CD14-positive monocyte (primary cell): ENCODE data around the gene MBP. TPM values are rescaled to one million over a fixed set of nuclear protein-coding genes. Genes with fewer than 3 reads are reported as not detected.
"Not testable (repeated sequence)": the region's sequence is repeated elsewhere in the genome, so short reads cannot be mapped to it uniquely, and the experiment has no call there.

Source experiments
- DNase-seq, 3 donors: peaks; one replicate each; pipeline ENCODE4 v3.0.0-alpha.2; 2011 to 2022
- H2AFZ ChIP-seq: 2 replicates; pipeline ENCODE4 v1.6.0; 2012; ENCODE audit warnings: mild to moderate bottlenecking, low read depth, low read length, inconsistent platforms; ENCODE audit not compliant: insufficient read depth, poor library complexity, severe bottlenecking
- H3K27ac ChIP-seq, 2 donors: 1 replicate in 1 of 2; 2 replicates in 1 of 2; pipeline ENCODE4 v1.5.1; 2012 to 2013; ENCODE audit warnings: low read length in 2 of 2, control low read depth in 1 of 2, inconsistent platforms in 1 of 2, low read depth in 1 of 2, mild to moderate bottlenecking in 1 of 2
- H3K27me3 ChIP-seq, 2 donors: one replicate each; pipeline versions ENCODE4 v1.6.0 to v1.6.1; 2011 to 2013; ENCODE audit warnings: low read length in 2 of 2; ENCODE audit not compliant: control insufficient read depth in 2 of 2, insufficient read depth in 2 of 2
- H3K36me3 ChIP-seq, 2 donors: replicated peaks in 1 of 2; 1 replicate in 1 of 2; 2 replicates in 1 of 2; pipeline versions ENCODE4 v1.5.1 to v1.6.1; 2012 to 2013; ENCODE audit warnings: low read length in 2 of 2, control low read depth in 1 of 2, inconsistent platforms in 1 of 2, mild to moderate bottlenecking in 1 of 2; ENCODE audit not compliant: insufficient read depth in 2 of 2, control insufficient read depth in 1 of 2
- H3K4me1 ChIP-seq, 2 donors: 1 replicate in 1 of 2; 2 replicates in 1 of 2; pipeline versions ENCODE4 v1.5.1 to v1.6.1; 2012 to 2013; ENCODE audit warnings: low read length in 2 of 2, control low read depth in 1 of 2, inconsistent platforms in 1 of 2, mild to moderate bottlenecking in 1 of 2, moderate library complexity in 1 of 2; ENCODE audit not compliant: insufficient read depth in 2 of 2, control insufficient read depth in 1 of 2
- H3K4me2 ChIP-seq: replicated peaks from 2 replicates; pipeline ENCODE3; 2012; ENCODE audit warnings: low read length, moderate library complexity, mild to moderate bottlenecking; ENCODE audit not compliant: poor library complexity, severe bottlenecking; ENCODE audit errors: extremely low read depth
- H3K4me3 ChIP-seq, 3 experiments: fragments of 200-600 bp in 1 of 3; sonication (generic) in 1 of 3; replicated peaks in 1 of 3; 1 replicate in 2 of 3; 2 replicates in 1 of 3; pipeline ENCODE4 v1.5.1; 2011 to 2013; ENCODE audit warnings: low read length in 3 of 3, mild to moderate bottlenecking in 3 of 3, control low read depth in 2 of 3, low read depth in 2 of 3, inconsistent platforms in 1 of 3, moderate library complexity in 1 of 3
- H3K79me2 ChIP-seq: 2 replicates; pipeline ENCODE4 v1.6.0; 2012; ENCODE audit warnings: mild to moderate bottlenecking, control low read depth, inconsistent platforms, low read length, moderate library complexity; ENCODE audit not compliant: insufficient read depth
- H3K9ac ChIP-seq: 2 replicates; pipeline ENCODE4 v1.6.0; 2017; ENCODE audit warnings: low read length, mild to moderate bottlenecking; ENCODE audit not compliant: insufficient read depth, poor library complexity, severe bottlenecking
- H3K9me3 ChIP-seq, 2 donors: replicated peaks in 1 of 2; 1 replicate in 1 of 2; 2 replicates in 1 of 2; pipeline versions ENCODE4 v1.5.1 to v1.6.1; 2012 to 2013; ENCODE audit warnings: low read length in 2 of 2, control low read depth in 1 of 2; ENCODE audit not compliant: control insufficient read depth in 1 of 2, insufficient read depth in 1 of 2
- H4K20me1 ChIP-seq: 2 replicates; pipeline ENCODE4 v1.6.0; 2012; ENCODE audit warnings: mild to moderate bottlenecking, low read length, control low read depth, moderate library complexity; ENCODE audit not compliant: insufficient read depth
- H3K27ac Mint-ChIP-seq, 7 donors: one replicate each; pipeline ENCODE4 v1.8.0; 2020; ENCODE audit warnings: mild to moderate bottlenecking in 7 of 7, mixed read lengths in 7 of 7, moderate library complexity in 6 of 7, inconsistent platforms in 2 of 7
- H3K27me3 Mint-ChIP-seq, 3 donors: one replicate each; pipeline ENCODE4 v1.8.0; 2021 to 2022; ENCODE audit warnings: low read depth in 3 of 3, mild to moderate bottlenecking in 3 of 3, mixed read lengths in 3 of 3, moderate library complexity in 3 of 3, inconsistent platforms in 1 of 3
- H3K36me3 Mint-ChIP-seq, 2 donors: one replicate each; pipeline ENCODE4 v1.8.0; 2020; ENCODE audit warnings: mixed read lengths in 2 of 2, inconsistent platforms in 1 of 2, mild to moderate bottlenecking in 1 of 2
- H3K4me1 Mint-ChIP-seq: one replicate; pipeline ENCODE4 v1.8.0; 2020; ENCODE audit warnings: mild to moderate bottlenecking, mixed read lengths
- H3K4me3 Mint-ChIP-seq, 2 donors: one replicate each; pipeline ENCODE4 v1.8.0; 2020; ENCODE audit warnings: mild to moderate bottlenecking in 2 of 2, mixed read lengths in 2 of 2, moderate library complexity in 1 of 2
- H3K9me3 Mint-ChIP-seq, 7 donors: one replicate each; pipeline ENCODE4 v1.8.0; 2020 to 2022; ENCODE audit warnings: mixed read lengths in 7 of 7, mild to moderate bottlenecking in 6 of 7, moderate library complexity in 6 of 7, inconsistent platforms in 2 of 7
- WGBS: methylation state at CpG from one replicate; pipeline ENCODE4 v1.1.5; 2013; ENCODE audit warnings: missing lambda C conversion rate; ENCODE audit not compliant: insufficient coverage; 5-methylcytosine and 5-hydroxymethylcytosine counted together
- intact Hi-C, 2 donors: fragments of 100-400 bp; cut with micrococcal nuclease; formaldehyde crosslinking; loops; one replicate each; pipeline versions ENCODE4 v1.15.0 to v1.15.1; 2023
- polyA plus RNA-seq, 3 donors: library from polyadenylated mRNA; depleted of rRNA in 1 of 3; unstranded in 2 of 3; stranded (reverse) in 1 of 3; fragments of 300-500 nt in 2 of 3; fragments of >200 nt in 1 of 3; fragmentation: Illumina TruSeq in 2 of 3; gene quantifications; 1 replicate in 2 of 3; 2 replicates in 1 of 3; pipeline ENCODE4 v1.2.3, GENCODE V29; 2012 to 2021
- TF ChIP-seq, protein P1 (sequence below): fragments of 200-600 bp; IDR thresholded peaks from one replicate; pipeline ENCODE4 v1.8.0; 2022; ENCODE audit warnings: antibody characterized with exemption, mild to moderate bottlenecking

The MBP gene
- polyA plus RNA-seq, 3 donors = 47.7 to 81.0 (median 50.4) TPM

DNA sequence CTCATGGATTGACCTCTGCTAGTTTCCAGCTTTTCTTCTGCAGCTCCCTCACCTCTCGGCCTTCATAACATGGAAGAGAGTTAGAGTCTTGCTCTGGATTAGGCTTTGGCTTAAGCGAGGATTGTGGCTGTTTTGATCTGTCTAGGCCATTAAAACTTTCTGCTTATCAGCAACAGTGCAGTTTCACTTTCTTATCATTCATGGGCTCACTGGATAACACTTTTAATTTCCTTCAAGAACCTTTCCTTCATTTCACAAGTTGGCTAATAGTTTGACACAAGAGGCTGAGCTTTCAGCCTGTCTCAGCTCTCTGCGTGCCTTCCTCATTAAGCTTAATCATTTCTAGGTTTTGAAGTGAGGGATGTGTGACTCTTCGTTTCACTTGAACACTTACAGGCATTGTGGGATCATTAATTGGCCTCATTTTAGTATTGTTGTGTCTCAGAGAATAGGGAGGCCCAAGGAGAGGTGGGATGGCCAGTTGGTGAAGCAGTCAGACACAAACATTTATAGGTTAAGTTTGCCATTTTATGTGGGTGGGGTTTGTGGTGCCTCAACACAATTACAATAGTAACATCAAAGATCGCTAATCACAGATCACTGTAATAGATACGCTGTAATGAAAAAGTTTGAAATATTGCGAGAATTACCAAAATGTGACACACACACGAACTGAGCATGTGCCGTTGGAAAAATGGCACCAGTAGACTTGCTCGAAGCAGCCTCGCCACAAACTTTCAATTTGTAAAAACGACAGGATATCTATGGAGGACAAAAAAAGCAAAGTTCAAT, 180.9 kb downstream of the MBP start:
- Histone ChIP-seq H2AFZ (no peak overlapping the region), H3K4me1 (no peaks in the 10 kb centered on the region), H3K4me2 (no peak overlapping the region), H3K79me2 (no peaks in the 10 kb centered on the region), H3K9me3 (no peaks in the 10 kb centered on the region), H4K20me1 (no peaks in the 10 kb centered on the region), H3K9ac (no peak overlapping the region), H3K27me3 (no peaks in the 10 kb centered on the region), H3K27ac (no peak overlapping the region), H3K36me3 (peaks cover 42 to 91% of the 10 kb centered on the region in 2 donors), H3K4me3 (no peak overlapping the region)
- no peak overlapping the region for H3K4me3 Mint-ChIP-seq
- TF ChIP-seq, protein P1, sequence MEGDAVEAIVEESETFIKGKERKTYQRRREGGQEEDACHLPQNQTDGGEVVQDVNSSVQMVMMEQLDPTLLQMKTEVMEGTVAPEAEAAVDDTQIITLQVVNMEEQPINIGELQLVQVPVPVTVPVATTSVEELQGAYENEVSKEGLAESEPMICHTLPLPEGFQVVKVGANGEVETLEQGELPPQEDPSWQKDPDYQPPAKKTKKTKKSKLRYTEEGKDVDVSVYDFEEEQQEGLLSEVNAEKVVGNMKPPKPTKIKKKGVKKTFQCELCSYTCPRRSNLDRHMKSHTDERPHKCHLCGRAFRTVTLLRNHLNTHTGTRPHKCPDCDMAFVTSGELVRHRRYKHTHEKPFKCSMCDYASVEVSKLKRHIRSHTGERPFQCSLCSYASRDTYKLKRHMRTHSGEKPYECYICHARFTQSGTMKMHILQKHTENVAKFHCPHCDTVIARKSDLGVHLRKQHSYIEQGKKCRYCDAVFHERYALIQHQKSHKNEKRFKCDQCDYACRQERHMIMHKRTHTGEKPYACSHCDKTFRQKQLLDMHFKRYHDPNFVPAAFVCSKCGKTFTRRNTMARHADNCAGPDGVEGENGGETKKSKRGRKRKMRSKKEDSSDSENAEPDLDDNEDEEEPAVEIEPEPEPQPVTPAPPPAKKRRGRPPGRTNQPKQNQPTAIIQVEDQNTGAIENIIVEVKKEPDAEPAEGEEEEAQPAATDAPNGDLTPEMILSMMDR = no peak
- no peak for DNase-seq
- H3K27ac Mint-ChIP-seq = peak overlapping the region in 2 of 7 donors; percentile 13 to 21
- WGBS = 99% methylated on average over 7 of the region's 12 CpGs
- H3K9me3 Mint-ChIP-seq = no peaks in the 10 kb centered on the region
- no peaks in the 10 kb centered on the region for H3K27me3 Mint-ChIP-seq
- intact Hi-C loops = no loop called here
- H3K4me1 Mint-ChIP-seq = no peaks in the 10 kb centered on the region
- H3K36me3 Mint-ChIP-seq = peaks cover 81 to 90% of the 10 kb centered on the region in 2 donors

DNA sequence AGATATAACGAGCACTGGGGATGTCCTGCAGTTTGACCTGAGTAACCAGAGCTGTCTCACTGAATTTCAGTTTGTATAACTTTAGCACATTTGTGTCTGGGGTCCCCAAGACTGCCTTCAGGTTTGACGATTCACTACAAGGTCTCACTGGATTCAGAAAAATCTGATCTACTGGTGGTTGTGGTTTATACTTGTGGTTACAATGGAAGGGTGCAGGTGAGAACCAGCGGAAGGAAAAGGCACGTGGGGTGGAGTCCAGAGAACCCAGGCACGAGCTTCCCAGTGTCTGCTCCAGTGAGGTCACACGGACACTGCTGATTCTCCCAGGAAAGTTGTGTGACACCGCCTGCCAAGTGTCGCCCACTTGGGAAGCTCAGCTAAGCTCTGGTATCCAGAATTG, 184.2 kb downstream of the MBP start:
- H3K4me1 Mint-ChIP-seq = peaks cover 4% of the 10 kb centered on the region
- peaks cover 0 to 5% of the 10 kb centered on the region in 2 donors for H3K9me3 ChIP-seq
- no peak overlapping the region for H3K27ac ChIP-seq
- peaks cover 30 to 86% of the 10 kb centered on the region in 2 donors for H3K36me3 ChIP-seq
- H3K4me3 ChIP-seq = no peak overlapping the region
- DNase-seq = no peak
- no peaks in the 10 kb centered on the region for H3K79me2 ChIP-seq
- H3K36me3 Mint-ChIP-seq = peaks cover 74 to 86% of the 10 kb centered on the region in 2 donors
- H3K9me3 Mint-ChIP-seq = peaks cover 0 to 6% (median 3%) of the 10 kb centered on the region in 7 donors
- no peak overlapping the region for H3K4me3 Mint-ChIP-seq
- no peaks in the 10 kb centered on the region for H4K20me1 ChIP-seq
- no peak overlapping the region for H3K4me2 ChIP-seq
- no peaks in the 10 kb centered on the region for H3K4me1 ChIP-seq
- H3K27me3 Mint-ChIP-seq = no peaks in the 10 kb centered on the region
- no peaks in the 10 kb centered on the region for H3K27me3 ChIP-seq
- no peak overlapping the region for H3K9ac ChIP-seq
- TF ChIP-seq, protein P1 = no peak
- H2AFZ ChIP-seq = no peak overlapping the region
- WGBS = 94% methylated on average over 8 of the region's 8 CpGs
- no peak overlapping the region for H3K27ac Mint-ChIP-seq
- intact Hi-C loops = no loop called here

DNA sequence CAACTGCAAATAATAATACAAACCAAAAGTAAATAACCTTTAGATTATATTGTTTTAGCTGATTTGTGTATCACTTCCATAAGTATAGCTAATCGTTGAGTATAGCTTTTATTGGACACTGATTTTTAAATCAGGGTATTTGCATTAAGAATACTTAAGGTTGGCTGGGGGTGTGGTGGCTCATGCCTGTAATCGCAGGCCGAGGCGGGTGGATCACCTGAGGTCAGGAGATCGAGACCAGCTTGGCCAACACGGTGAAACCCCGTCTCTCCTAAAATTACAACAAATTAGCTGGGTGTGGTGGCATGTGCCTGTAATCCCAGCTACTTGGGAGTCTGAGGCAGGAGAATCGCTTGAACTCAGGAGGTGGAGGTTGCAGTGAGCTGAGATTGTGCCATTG, 188.2 kb downstream of the MBP start:
- H3K79me2 ChIP-seq, H3K9ac ChIP-seq, H3K27me3 Mint-ChIP-seq, DNase-seq, H3K27ac Mint-ChIP-seq, H3K4me3 Mint-ChIP-seq, H3K4me3 ChIP-seq, intact Hi-C loops, H3K9me3 ChIP-seq, H3K4me1 Mint-ChIP-seq, H3K4me1 ChIP-seq, H3K27ac ChIP-seq, H4K20me1 ChIP-seq, H3K9me3 Mint-ChIP-seq, H2AFZ ChIP-seq, H3K4me2 ChIP-seq, H3K27me3 ChIP-seq: not testable (repeated sequence)
- peaks cover 46 to 71% of the 10 kb centered on the region in 2 donors for H3K36me3 Mint-ChIP-seq
- peaks cover 17 to 64% of the 10 kb centered on the region in 2 donors for H3K36me3 ChIP-seq
- WGBS = 100% methylated on average over 1 of the region's 8 CpGs
